PC-3 (cell line): ENCODE data around the gene RER1. TPM values are rescaled to one million over a fixed set of nuclear protein-coding genes. Genes with fewer than 3 reads are reported as not detected.

Experiments
- ATAC-seq: fragments of 200-7000 bp; cut with Tn5 transposase; 2 replicates; pipeline ENCODE4 v1.9.1; 2020; ENCODE audit warnings: mild to moderate bottlenecking, moderate library complexity
- BruUV-seq: library from RNA; stranded (reverse); fragments of 400-500 nt; replicated peaks from 2 replicates; lab custom pipeline; 2021; lab: Mats Ljungman, UMichigan
- CTCF ChIA-PET: fragments of 300-600 bp; sonication (Branson Sonifier 250); formaldehyde crosslinking; loops from one replicate; lab custom pipeline; 2022; ENCODE audit warnings: antibody characterized with exemption; lab: Charles Lee
- POLR2A ChIA-PET: fragments of 300-600 bp; sonication (Branson Sonifier 250); formaldehyde crosslinking; loops from one replicate; lab custom pipeline; 2022; ENCODE audit warnings: antibody characterized with exemption; ENCODE audit not compliant: unreplicated experiment; lab: Charles Lee
- DNase-seq: peaks from one replicate; pipeline ENCODE4 v3.0.0-alpha.2; 2015
- H2AFZ ChIP-seq: fragments of 300-600 bp; sonication (generic); 2 replicates; pipeline ENCODE4 v1.6.0; 2016; ENCODE audit warnings: antibody characterized with exemption, low read length
- H3F3A ChIP-seq: fragments of 300-600 bp; sonication (generic); one replicate; pipeline ENCODE4 v1.6.0; 2017; ENCODE audit warnings: antibody characterized with exemption, low read length, control low read depth, mild to moderate bottlenecking; ENCODE audit not compliant: unreplicated experiment
- H3K27ac ChIP-seq: fragments of 300-600 bp; sonication (generic); 2 replicates; pipeline ENCODE4 v1.5.1; 2016; ENCODE audit warnings: mild to moderate bottlenecking, low read length
- H3K27me3 ChIP-seq: fragments of 300-600 bp; sonication (generic); 2 replicates; pipeline ENCODE4 v1.6.1; 2016; ENCODE audit warnings: low read length, mixed read lengths
- H3K36me3 ChIP-seq: fragments of 300-600 bp; sonication (generic); 2 replicates; pipeline ENCODE4 v1.6.1; 2016; ENCODE audit warnings: low read depth, mixed run types, low read length, mixed read lengths
- H3K4me1 ChIP-seq: fragments of 300-600 bp; sonication (generic); 2 replicates; pipeline ENCODE4 v1.5.1; 2016; ENCODE audit warnings: low read length; ENCODE audit not compliant: insufficient read depth
- H3K4me2 ChIP-seq: fragments of 300-600 bp; sonication (generic); 2 replicates; pipeline ENCODE4 v1.6.0; 2016; ENCODE audit warnings: low read length
- H3K4me3 ChIP-seq: fragments of 300-600 bp; sonication (generic); 2 replicates; pipeline ENCODE4 v1.5.1; 2016; ENCODE audit warnings: mild to moderate bottlenecking, low read length, mixed read lengths
- H3K79me2 ChIP-seq: fragments of 300-600 bp; sonication (generic); 2 replicates; pipeline ENCODE4 v1.6.1; 2017; ENCODE audit warnings: low read length, mixed read lengths
- H3K9ac ChIP-seq: fragments of 300-600 bp; sonication (generic); 2 replicates; pipeline ENCODE4 v1.6.0; 2016; ENCODE audit warnings: mild to moderate bottlenecking, low read length
- H3K9me2 ChIP-seq: fragments of 300-600 bp; sonication (generic); replicated peaks from 2 replicates; pipeline ENCODE4 v1.6.1; 2016; ENCODE audit warnings: mixed run types, low read length, mixed read lengths
- H3K9me3 ChIP-seq: fragments of 300-600 bp; sonication (generic); 2 replicates; pipeline ENCODE4 v1.6.1; 2016; ENCODE audit warnings: low read length, mixed read lengths
- H4K20me1 ChIP-seq: fragments of 300-600 bp; sonication (generic); 2 replicates; pipeline ENCODE4 v1.6.1; 2016; ENCODE audit warnings: low read length, mixed read lengths
- EZH2 ChIP-seq: fragments of 300-600 bp; sonication (generic); IDR thresholded peaks from one replicate; pipeline ENCODE4 v1.6.1; 2017; ENCODE audit warnings: antibody characterized with exemption, mild to moderate bottlenecking, low read length; ENCODE audit not compliant: unreplicated experiment
- EZH2phosphoT487 ChIP-seq: fragments of 300-600 bp; sonication (generic); IDR thresholded peaks from 2 replicates; pipeline ENCODE4 v1.6.1; 2018; ENCODE audit warnings: mild to moderate bottlenecking, antibody characterized with exemption, low read length, borderline replicate concordance
- intact Hi-C: fragments of 100-400 bp; cut with micrococcal nuclease; formaldehyde crosslinking; loops from 2 replicates; pipeline ENCODE4 v1.9.0; 2023
- total RNA-seq: library from RNA; depleted of rRNA; stranded (reverse); fragments of >200 nt; gene quantifications from 2 replicates; pipeline ENCODE4 v1.2.3, GENCODE V29; 2014
- TF ChIP-seq, protein P1 (sequence below): fragments of 300-600 bp; sonication (generic); conservative IDR thresholded peaks from 2 replicates; pipeline ENCODE4 v1.5.1; 2017; ENCODE audit warnings: antibody characterized with exemption, low read depth, mild to moderate bottlenecking, low read length

RER1 gene
- total RNA-seq, 1 experiment from 2014 or later, result 160 TPM

DNA sequence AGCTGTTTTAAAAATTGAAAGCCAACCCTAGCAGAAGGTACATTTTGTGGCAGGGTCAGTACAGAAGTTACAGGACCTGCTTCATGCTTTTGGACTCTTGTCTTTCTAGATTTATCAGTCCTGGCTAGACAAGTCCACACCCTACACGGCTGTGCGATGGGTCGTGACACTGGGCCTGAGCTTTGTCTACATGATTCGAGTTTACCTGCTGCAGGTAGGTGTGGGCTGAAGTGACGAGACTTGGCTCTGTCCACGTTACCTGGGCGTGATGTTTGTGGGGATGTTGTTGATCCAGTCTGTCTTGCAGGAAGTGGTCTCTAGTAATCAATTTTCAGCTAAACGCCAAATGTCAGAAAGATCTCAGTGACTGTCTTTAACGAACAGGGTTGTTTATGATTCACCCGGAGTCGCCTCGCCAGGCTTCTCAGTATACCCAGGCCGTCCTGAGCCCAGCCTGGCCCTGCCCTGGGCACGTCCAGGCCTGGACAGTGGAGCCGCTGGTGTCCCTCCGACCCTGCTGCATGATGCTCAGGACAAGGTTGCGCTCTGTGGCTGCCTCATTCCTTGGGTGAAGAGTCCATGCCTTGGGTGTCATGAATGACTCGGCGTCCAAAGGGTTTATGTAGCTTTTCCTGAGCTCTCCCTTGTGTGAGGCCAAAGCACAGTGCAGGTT is 5.5 kb downstream of the RER1 start:
- Histone ChIP-seq H3K9ac (no peak overlapping the region), H3K36me3 (peaks cover 80% of the 10 kb centered on the region), H3K9me3 (no peaks in the 10 kb centered on the region), H3K27ac (no peak overlapping the region), H2AFZ (no peak overlapping the region), H3K4me3 (no peak overlapping the region), H4K20me1 (peaks cover 16% of the 10 kb centered on the region), H3K9me2 (no peaks in the 10 kb centered on the region), H3F3A (peaks cover 5% of the 10 kb centered on the region), H3K79me2 (peaks cover 61% of the 10 kb centered on the region), H3K4me2 (no peak overlapping the region), H3K27me3 (no peaks in the 10 kb centered on the region), H3K4me1 (peaks cover 13% of the 10 kb centered on the region)
- no TSS peak for BruUV-seq
- ChIA-PET POLR2A (no interaction called here), CTCF (no interaction called here)
- ATAC-seq, result no peak
- TF ChIP-seq, protein P1, sequence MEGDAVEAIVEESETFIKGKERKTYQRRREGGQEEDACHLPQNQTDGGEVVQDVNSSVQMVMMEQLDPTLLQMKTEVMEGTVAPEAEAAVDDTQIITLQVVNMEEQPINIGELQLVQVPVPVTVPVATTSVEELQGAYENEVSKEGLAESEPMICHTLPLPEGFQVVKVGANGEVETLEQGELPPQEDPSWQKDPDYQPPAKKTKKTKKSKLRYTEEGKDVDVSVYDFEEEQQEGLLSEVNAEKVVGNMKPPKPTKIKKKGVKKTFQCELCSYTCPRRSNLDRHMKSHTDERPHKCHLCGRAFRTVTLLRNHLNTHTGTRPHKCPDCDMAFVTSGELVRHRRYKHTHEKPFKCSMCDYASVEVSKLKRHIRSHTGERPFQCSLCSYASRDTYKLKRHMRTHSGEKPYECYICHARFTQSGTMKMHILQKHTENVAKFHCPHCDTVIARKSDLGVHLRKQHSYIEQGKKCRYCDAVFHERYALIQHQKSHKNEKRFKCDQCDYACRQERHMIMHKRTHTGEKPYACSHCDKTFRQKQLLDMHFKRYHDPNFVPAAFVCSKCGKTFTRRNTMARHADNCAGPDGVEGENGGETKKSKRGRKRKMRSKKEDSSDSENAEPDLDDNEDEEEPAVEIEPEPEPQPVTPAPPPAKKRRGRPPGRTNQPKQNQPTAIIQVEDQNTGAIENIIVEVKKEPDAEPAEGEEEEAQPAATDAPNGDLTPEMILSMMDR, result no peak
- TF ChIP-seq EZH2phosphoT487 (no peak), EZH2 (no peak)
- intact Hi-C loops, result no loop called here
- no peak for DNase-seq

DNA sequence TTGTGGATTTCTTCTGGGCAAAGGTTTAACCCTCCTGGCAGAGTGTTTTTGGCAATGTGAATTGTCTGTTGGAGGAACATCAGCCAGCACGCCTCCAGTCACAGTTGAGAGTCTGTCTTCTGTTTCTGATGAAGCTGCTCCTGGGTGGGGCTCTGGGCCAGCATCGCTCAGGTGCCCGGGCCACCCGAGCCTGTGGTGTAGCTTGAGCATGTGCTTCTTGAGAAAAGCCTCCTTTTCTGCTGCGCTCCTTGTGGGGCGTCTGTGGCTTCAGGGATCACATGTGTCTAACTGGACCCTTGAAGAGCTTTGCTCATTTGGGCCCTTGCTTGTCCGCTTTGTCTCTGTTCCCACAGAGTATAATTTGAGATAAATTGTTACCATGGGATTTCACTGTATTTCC is 7.2 kb downstream of the RER1 start:
- H3K4me1 ChIP-seq, result no peaks in the 10 kb centered on the region
- no peak overlapping the region for H3K4me2 ChIP-seq
- H3F3A ChIP-seq, result peaks cover 5% of the 10 kb centered on the region
- CTCF ChIA-PET, result no interaction called here
- H3K9me2 ChIP-seq, result no peaks in the 10 kb centered on the region
- no peak overlapping the region for H2AFZ ChIP-seq
- H3K9me3 ChIP-seq, result no peaks in the 10 kb centered on the region
- no TSS peak for BruUV-seq
- no peaks in the 10 kb centered on the region for H3K27me3 ChIP-seq
- peaks cover 83% of the 10 kb centered on the region for H3K36me3 ChIP-seq
- POLR2A ChIA-PET, result no interaction called here
- no peak overlapping the region for H3K27ac ChIP-seq
- DNase-seq (no peak), ATAC-seq (no peak)
- intact Hi-C loops, result no loop called here
- TF ChIP-seq EZH2 (no peak), EZH2phosphoT487 (no peak)
- TF ChIP-seq, protein P1, result no peak
- H4K20me1 ChIP-seq, result peaks cover 7% of the 10 kb centered on the region; the same call in 1 of the 2 replicates
- H3K79me2 ChIP-seq, result peaks cover 45% of the 10 kb centered on the region
- H3K4me3 ChIP-seq, result no peak overlapping the region
- H3K9ac ChIP-seq, result no peak overlapping the region

DNA sequence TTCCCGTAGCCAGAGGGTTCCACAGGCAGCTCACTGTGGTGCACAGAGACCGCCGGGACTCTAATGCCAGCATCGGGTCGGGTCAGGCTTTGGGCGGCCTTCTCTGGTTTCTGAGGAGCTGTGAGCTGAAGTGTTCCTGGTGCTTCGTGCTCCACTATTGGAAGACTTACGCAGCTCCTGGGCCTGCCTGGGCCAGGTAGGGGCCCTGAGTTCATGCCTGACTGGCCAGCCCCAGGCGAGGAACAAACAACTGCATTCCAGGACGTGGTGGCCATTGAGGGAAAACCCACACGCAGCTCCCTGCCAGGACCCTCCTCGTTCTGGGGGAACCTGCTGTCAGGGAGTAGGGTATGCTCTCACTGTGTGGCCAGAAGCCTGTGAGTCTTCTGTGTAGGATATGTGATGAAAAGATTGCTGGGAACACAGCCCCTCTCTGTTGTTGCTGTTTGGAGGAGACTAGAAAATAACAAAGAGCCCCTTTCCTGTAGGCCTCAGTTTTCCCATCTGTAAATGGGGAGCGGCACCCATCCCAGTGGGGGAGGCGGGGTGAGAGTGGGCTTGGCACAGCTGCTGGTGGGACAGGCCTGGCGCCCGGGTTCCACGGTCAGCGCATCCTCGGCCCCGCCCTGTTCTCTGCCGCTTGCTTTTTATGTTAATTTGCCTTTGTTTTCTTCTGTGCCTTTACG is 8.4 kb downstream of the RER1 start:
- Histone ChIP-seq H4K20me1 (peaks cover 6% of the 10 kb centered on the region; the same call in 1 of the 2 replicates), H3K4me2 (no peak overlapping the region), H2AFZ (no peak overlapping the region), H3K36me3 (peaks cover 84% of the 10 kb centered on the region), H3K9me2 (no peaks in the 10 kb centered on the region), H3K4me3 (no peak overlapping the region), H3F3A (peaks cover 5% of the 10 kb centered on the region), H3K9me3 (no peaks in the 10 kb centered on the region), H3K27ac (no peak overlapping the region), H3K79me2 (peaks cover 34% of the 10 kb centered on the region), H3K4me1 (no peaks in the 10 kb centered on the region), H3K9ac (no peak overlapping the region), H3K27me3 (no peaks in the 10 kb centered on the region)
- no peak for ATAC-seq
- DNase-seq, result no peak
- ChIA-PET POLR2A (no interaction called here), CTCF (no interaction called here)
- no TSS peak for BruUV-seq
- intact Hi-C loops, result no loop called here
- TF ChIP-seq, protein P1, result no peak
- TF ChIP-seq EZH2 (no peak), EZH2phosphoT487 (no peak)
